ENCODE measurements around the gene TLL2.

- TF ChIP-seq POLR2A (IDR thresholded peaks at IDR 0.05; ENCODE audit: low read depth, low read length) = no peak
- TF ChIP-seq POLR2AphosphoS5 (IDR thresholded peaks at IDR 0.05; ENCODE audit: low read depth, low read length) = no peak
- TF ChIP-seq TAF1 (IDR thresholded peaks at IDR 0.05; ENCODE audit: low read depth, low read length) = no peak
- TF ChIP-seq POU2F2 (IDR thresholded peaks at IDR 0.05; ENCODE audit: low read depth, low read length) = no peak
- no peak for TF ChIP-seq SPI1 (IDR thresholded peaks at IDR 0.05; ENCODE audit: low read depth, low read length)
These were observed 30.7 kb downstream of the TLL2 start for GRCh38 chr10:96482815-96483588.
